Adrenal gland (tissue), 5 donors: ENCODE measurements around the gene DENND2A.

Experiments used
- CTCF ChIP-seq, 6 experiments: fragments of 450-650 bp in 4 of 6; fragments of 200-600 bp in 2 of 6; sonication (generic) in 1 of 6; IDR thresholded peaks; 1 replicate in 5 of 6; 2 replicates in 1 of 6; pipeline versions ENCODE4 v1.5.1 to v1.8.0; 2016 to 2021; ENCODE audit warnings: antibody characterized with exemption in 6 of 6, mild to moderate bottlenecking in 2 of 6, moderate library complexity in 1 of 6
- POLR2A ChIP-seq, 2 donors: fragments of 450-650 bp; IDR thresholded peaks; one replicate each; pipeline ENCODE4 v1.6.1; 2017; ENCODE audit warnings: antibody characterized with exemption in 2 of 2, mild to moderate bottlenecking in 2 of 2, moderate library complexity in 1 of 2
- donor health status: DM: no; HTN: no; CAD: no.

GRCh38 chr7:140552240-140552679, 88.4 kb downstream of the DENND2A start:
- no peak for TF ChIP-seq POLR2A (IDR thresholded peaks at IDR 0.05)
- no peak for TF ChIP-seq CTCF (IDR thresholded peaks at IDR 0.05)
